GM10266 (cell line): ENCODE data around the gene MXRA7.
"Not testable (repeated sequence)": the region's sequence is repeated elsewhere in the genome, so short reads cannot be mapped to it uniquely, and the experiment has no call there.

Experiments
- DNase-seq: peaks from one replicate; pipeline ENCODE4 v3.0.0; 2012; ENCODE audit errors: extremely low spot score
- TF ChIP-seq, protein P1 (sequence below): IDR thresholded peaks from 2 replicates; pipeline ENCODE4 v1.5.1; 2012; ENCODE audit warnings: mild to moderate bottlenecking, low read depth; ENCODE audit not compliant: control insufficient read depth, insufficient read depth; ENCODE audit errors: missing control alignments

Gene MXRA7

DNA sequence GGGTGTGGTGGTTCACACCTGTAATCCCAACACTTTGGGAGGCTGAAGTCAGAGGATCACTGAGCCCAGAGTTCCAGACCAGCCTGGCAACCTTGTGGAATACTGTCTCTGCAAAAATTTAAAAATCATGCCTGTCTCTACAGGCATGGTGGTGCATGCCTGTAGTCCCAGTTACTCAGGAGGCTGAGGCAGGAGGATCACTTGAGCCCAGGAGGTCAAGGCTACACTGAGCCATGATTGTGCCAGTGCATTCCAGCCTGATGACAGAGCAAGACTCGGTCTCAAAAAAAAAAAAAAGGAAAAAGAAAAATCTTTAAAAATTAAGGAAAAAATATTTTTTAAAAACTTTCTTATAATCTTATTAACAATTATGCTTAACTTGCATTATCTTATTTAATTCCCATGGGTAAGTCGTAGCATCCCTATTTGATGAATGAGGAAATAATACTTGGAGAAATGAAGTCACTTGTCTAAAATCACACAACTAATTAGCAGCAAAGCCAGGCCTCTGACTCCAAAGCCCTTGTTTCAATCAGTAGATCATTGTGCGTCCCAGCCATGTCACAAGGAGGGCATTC lies 40.7 kb upstream of the MXRA7 start:
- TF ChIP-seq, protein P1, sequence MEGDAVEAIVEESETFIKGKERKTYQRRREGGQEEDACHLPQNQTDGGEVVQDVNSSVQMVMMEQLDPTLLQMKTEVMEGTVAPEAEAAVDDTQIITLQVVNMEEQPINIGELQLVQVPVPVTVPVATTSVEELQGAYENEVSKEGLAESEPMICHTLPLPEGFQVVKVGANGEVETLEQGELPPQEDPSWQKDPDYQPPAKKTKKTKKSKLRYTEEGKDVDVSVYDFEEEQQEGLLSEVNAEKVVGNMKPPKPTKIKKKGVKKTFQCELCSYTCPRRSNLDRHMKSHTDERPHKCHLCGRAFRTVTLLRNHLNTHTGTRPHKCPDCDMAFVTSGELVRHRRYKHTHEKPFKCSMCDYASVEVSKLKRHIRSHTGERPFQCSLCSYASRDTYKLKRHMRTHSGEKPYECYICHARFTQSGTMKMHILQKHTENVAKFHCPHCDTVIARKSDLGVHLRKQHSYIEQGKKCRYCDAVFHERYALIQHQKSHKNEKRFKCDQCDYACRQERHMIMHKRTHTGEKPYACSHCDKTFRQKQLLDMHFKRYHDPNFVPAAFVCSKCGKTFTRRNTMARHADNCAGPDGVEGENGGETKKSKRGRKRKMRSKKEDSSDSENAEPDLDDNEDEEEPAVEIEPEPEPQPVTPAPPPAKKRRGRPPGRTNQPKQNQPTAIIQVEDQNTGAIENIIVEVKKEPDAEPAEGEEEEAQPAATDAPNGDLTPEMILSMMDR, result no peak
- DNase-seq, result no peak

DNA sequence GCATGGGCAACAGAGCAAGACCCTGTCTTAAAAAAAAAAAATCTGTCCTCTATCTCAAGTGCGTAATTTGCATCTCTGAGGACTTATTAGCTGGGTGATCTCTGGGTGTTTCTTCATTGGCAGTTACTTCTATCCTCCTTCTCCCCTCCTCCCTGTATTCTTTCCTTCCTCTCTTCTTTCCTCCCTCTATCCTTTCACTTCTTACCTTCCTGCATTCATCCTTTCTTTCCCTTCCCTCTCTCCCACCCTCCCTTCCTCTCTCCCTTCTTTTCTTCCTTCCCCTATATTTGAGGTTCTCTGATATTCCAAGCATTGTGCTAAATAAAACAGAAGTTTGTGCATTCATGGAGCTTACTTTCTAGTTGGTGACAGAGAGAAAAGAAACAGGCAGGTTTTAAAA lies 37.9 kb upstream of the MXRA7 start:
- DNase-seq, result no peak
- TF ChIP-seq, protein P1, result no peak

DNA sequence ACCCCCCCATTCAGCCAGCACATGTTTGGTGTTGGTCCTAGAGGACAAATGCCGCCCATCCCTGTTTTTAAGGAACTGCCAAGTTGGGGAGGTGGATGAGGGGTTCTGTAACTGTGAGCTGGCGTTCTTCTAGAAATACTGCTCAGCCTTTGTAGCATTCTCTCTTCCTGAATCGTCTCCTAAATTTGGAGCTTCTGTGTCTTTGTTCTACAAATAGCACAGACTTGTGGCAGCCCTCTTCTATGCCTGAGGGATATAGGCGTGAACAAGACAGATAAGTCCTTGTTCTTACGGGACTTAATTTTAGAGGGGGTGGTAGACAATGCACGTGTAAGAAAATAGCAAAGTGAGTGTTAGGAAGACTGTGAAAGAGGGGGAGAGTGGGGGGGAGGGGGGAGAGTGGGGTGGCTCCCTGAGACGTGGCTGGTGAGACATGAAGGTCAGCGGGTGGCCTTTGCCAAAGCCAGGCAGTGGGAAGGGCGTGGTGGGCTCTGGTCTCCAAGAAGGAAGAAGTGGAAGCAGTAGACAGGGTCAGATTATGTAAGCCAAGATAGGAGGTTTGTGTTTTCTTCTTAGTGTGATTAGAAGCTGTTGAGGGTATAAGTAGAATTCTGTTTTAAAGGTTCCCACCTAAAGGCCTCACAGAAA lies 37.1 kb upstream of the MXRA7 start:
- no peak for DNase-seq
- TF ChIP-seq, protein P1, result no peak

DNA sequence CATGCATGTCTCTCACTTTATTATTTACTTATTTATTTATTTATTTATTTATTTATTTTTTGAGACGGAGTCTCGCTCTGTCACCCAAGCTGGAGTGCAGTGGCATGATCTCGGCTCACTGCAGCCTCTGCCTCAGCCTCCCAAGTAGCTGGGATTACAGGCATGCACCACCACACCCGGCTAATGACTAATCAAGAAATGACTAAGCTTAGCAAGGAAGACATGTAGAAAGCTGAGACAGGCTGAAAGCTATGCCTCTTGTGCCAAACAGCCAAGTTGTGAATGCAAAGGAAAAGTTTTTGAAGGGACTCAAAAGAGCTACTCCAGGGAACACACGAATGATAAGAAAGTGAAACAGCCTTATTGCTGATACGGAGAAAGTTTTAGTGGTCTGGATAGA lies 35.0 kb upstream of the MXRA7 start:
- DNase-seq, result not testable (repeated sequence)

DNA sequence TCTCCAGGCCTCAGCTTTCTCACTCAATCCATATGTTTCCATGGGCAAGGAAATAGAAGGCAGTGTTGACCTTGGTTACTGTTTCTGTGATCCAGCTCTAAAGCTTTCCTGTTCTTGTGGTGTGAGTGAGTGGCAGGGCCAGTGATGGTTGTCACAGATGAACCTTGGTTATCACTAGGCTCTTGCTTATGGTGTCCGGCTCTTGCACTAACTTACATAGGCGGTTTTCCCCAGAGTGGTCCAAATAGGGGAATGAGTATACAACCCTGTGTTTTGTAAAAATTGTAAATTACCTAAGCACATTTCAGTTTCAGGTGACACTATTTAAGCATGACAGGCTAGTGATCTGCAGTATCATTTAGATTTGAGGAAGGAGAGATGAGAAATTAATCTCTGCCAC lies 34.0 kb upstream of the MXRA7 start:
- no peak for DNase-seq
- TF ChIP-seq, protein P1, result no peak

DNA sequence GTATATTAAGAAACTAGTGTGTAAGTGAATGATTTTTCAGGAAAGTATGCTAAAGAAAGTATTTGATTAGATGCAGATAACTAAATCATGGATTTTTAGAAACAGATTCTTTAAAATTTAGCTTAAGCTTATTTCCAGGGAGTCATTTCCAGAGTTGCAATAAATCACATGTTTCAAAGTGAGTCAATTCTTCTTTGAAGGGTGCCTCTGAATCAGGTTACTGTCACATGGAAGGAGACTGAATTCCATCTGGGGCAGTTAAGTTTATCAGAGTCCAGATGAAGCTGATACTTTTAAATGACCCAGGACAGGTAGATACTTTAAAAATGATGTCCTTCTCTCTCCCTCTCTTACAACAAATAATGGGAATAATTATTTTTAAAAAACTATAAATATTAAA lies 32.2 kb upstream of the MXRA7 start:
- TF ChIP-seq, protein P1, result no peak
- DNase-seq, result no peak

DNA sequence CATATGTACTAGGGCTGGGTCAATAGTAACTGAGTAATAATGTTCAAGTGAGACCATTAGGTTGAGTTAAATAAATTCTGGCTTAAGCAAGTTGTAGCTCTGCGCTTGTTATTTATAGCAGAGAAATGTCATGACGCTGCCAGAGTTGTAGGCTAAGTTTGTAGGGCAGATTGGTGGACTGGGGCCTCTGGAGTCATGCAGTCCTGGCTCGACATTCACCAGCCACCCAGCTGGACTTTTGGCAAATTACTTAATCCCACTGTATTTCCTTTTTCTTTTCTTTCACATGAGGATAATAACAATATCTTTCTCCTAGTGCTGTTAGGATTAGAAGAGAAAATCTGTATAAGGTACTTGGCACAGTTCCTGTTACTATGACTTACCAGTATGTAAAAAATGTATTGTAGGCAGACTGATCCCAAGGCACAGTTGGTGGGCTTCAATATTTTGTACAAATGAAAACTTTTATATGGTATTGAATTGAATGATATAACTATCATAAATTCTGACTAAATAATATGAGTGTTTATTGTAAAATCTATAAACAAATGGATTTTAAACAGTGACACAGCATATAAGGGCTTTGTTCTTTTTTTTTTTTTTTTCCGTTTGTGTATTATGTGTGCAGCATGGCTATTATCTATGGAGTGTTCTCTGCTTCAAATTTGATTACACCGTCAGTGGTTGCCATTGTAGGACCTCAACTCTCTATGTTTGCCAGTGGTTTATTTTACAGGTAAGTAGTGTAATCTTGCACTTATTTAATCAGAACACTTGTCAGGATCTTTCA lies 29.8 kb upstream of the MXRA7 start:
- no peak for DNase-seq
- TF ChIP-seq, protein P1, result no peak

DNA sequence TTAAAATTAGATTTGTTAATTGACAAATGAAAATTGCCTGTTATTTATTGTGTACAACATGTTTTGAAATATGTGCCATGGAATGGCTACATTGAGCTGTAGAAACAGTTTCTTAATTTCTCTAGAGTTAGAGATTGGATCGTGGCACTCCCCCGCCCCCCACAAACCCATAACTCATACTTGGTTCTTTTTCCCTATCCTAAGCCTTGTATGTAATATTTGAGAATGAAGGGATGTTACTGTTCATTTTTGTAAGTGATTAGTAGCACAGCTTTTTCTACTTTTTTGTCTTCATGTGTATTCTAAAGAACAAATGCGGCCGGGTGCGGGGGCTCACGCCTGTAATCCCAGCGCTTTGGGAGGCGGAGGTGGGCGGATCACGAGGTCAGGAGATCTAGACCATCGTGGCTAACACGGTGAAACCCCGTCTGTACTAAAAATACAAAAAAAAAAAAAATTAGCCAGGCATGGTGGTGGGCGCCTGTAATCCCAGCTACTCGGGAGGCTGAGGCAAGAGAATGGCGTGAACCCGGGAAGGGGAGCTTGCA lies 28.9 kb upstream of the MXRA7 start:
- DNase-seq, result not testable (repeated sequence)
